K562 (cell line): ENCODE measurements around the gene C6orf15.

Experiments
- NCOR1 ChIP-seq: fragments of 450-650 bp; IDR thresholded peaks from 2 replicates; pipeline ENCODE4 v1.6.1; 2016; ENCODE audit warnings: mild to moderate bottlenecking, moderate library complexity
- ZFP36 ChIP-seq: fragments of 150-350 bp; IDR thresholded peaks from 2 replicates; pipeline ENCODE4 v1.6.1; 2018; ENCODE audit warnings: low read length, low read depth; ENCODE audit not compliant: partially characterized antibody
- ZNF695 ChIP-seq: fragments of 450-650 bp; formaldehyde crosslinking; IDR thresholded peaks from 2 replicates; pipeline ENCODE4 v1.4.0; 2020; ENCODE audit warnings: mild to moderate bottlenecking, moderate library complexity
- TF ChIP-seq, protein P1 (sequence below): sonication (generic); formaldehyde crosslinking; IDR thresholded peaks from 2 replicates; pipeline ENCODE4 v1.9.0; 2022; ENCODE audit warnings: mild to moderate bottlenecking, missing genetic modification reagents
- TF ChIP-seq, protein P2 (sequence below): fragments of 450-650 bp; formaldehyde crosslinking; IDR thresholded peaks from 2 replicates; pipeline ENCODE4 v1.4.0; 2020; ENCODE audit warnings: mild to moderate bottlenecking, moderate library complexity

DNA sequence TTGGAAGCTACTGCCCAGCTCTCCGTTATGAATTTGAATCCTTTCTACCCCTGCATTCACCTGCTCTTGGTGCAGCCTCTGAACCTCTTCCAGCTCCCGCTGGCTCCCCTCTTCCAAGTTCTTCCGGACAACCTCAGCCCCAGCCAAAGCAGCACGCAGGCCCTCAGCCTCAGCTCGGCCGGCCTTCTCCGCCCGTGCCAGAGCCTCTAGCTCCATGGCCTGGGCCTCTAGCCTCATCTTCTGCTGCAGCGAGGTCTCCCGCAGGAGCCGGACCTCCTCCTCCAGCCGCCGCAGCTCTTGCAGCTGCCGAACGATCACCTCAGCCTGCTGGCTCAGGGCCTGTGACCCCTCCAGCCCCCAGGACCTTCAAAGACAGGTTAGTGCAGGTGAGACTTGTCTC, 42.1 kb upstream of the C6orf15 start:
- TF ChIP-seq ZNF695 (CRISPR knock-in tag) (no peak), ZFP36 (no peak), NCOR1 (no peak)
- TF ChIP-seq, protein P1, sequence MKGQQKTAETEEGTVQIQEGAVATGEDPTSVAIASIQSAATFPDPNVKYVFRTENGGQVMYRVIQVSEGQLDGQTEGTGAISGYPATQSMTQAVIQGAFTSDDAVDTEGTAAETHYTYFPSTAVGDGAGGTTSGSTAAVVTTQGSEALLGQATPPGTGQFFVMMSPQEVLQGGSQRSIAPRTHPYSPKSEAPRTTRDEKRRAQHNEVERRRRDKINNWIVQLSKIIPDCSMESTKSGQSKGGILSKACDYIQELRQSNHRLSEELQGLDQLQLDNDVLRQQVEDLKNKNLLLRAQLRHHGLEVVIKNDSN (CRISPR knock-in tag): no peak
- TF ChIP-seq, protein P2, sequence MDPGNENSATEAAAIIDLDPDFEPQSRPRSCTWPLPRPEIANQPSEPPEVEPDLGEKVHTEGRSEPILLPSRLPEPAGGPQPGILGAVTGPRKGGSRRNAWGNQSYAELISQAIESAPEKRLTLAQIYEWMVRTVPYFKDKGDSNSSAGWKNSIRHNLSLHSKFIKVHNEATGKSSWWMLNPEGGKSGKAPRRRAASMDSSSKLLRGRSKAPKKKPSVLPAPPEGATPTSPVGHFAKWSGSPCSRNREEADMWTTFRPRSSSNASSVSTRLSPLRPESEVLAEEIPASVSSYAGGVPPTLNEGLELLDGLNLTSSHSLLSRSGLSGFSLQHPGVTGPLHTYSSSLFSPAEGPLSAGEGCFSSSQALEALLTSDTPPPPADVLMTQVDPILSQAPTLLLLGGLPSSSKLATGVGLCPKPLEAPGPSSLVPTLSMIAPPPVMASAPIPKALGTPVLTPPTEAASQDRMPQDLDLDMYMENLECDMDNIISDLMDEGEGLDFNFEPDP (CRISPR knock-in tag): no peak
